ENCODE results near the gene DLL4.
"Not testable (repeated sequence)": the region's sequence is repeated elsewhere in the genome, so short reads cannot be mapped to it uniquely, and the experiment has no call there.

Gene DLL4

DNA sequence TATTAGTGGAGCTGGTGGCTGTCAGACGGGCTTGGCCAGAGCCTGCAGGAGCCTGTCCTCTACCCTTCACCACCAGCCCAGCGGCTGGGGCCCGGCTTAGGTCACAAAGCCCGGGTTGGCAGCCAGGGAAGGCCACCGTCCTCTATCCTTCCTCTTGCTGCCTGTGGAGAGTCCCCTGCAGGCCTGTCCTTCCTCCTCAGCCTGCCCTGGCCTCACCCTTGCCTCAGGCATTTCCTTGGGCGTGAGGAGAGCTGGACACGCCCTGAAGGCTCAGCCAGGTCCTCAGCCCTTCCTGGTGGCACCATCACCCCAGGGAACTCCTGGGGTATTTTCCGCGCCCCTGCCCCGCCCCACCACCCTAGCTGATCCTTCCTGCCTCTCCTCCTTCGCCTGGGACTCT is 31.8 kb downstream of the DLL4 start:
- DNase-seq, result no peak

- DNase-seq, result not testable (repeated sequence)
These were observed 32.6 kb downstream of the DLL4 start for GRCh38 chr15:40961740-40962139.

DNA sequence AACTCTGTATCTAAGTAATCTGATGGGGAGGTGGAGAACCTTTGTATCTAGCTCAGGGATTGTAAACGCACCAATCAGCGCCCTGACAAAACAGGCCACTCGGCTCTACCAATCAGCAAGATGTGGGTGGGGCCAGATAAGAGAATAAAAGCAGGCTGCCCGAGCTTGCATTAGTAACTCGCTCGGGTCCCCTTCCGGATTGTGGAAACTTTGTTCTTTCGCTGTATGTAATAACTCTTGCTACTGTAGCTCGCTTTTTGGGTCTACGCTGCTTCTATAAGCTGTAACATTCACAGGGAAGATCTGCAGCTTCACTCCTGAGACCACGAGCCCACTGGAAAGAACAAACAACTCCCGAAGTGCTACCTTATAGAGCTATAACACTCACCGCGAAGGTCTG is 33.2 kb downstream of the DLL4 start:
- not testable (repeated sequence) for DNase-seq

DNA sequence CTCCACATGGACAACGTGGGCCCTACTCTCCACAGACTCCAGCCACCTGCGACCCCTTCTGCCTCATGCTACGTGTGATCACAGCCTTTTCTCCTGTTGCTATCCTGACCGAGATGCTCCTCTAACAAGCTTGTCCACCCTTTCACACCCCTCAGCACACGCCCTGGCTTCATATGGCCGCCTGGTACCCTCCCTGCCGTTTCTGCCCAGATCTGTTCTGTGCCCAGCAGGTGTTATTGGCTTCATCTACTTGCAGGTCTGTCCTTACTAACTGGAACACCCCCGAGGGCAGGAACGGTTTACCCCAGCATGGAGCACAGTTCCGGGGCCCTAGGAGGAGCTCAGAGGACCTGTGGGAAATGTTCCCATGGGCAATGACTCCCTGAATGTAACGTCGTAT is 34.1 kb downstream of the DLL4 start:
- DNase-seq, result no peak

- no peak for DNase-seq
These were observed 34.9 kb downstream of the DLL4 start for GRCh38 chr15:40964006-40964405.

GRCh38 chr15:40964634-40965033 is 35.5 kb downstream of the DLL4 start:
- DNase-seq, result no peak

DNA sequence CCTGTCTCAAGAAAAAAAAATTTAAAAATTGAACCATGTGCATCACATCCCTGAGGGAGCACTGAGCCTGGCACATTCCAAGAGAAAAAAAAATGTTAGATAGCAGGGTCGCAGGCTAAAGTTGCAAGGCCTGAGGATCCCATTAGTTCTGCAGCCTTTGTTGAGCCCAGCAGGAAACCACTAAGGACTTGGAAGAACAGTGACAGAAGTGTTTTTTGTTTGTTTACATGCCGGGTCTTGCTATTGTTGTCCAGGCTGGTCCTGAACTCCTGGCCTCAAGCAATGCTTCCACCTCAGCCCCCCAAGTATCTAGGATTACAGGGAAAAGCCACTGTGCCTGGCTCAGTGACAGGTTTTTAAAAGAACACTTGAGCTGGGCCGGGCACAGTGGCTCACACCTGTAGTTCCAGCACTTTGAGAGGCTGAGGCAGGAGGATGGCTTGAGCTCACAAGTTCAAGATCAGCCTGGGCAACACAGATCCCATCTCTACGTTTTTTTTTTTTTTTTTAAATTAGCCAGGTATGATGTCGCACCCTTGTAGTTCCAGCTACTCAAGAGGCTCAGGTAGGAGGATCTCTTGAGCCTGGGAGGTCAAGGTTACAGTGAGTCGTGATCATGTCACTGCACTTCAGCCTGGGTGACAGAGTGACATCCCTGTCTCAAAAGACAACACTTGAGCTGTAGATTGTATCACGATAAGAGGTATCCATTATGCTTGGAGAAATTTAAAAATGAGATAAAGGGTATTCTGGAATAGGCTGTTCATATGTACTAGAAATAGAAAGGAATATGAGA is 39.3 kb downstream of the DLL4 start:
- DNase-seq, result no peak

GRCh38 chr15:40969363-40969762 is 40.2 kb downstream of the DLL4 start:
- no peak for DNase-seq

DNA sequence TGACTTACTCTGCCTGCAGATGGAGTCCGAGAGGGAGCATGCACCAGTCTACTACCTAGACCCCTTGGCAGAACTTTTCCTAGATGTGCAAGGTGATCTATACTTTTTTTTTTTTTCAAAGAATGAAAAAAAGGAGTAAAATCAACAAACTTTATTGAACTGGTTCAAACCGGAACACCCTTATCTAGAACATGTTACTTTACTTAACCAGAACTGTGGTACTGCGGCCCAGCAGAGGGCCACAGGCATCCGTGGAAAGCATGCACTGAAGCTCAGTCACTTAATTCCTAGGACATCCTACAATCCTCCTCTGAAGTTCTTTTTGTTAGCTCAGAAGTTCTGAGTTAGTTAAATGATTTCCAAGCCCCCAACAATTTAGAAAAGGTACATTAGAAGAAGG is 45.7 kb downstream of the DLL4 start:
- no peak for DNase-seq

- no peak for DNase-seq
These were observed 47.7 kb downstream of the DLL4 start for GRCh38 chr15:40976819-40977218.

DNA sequence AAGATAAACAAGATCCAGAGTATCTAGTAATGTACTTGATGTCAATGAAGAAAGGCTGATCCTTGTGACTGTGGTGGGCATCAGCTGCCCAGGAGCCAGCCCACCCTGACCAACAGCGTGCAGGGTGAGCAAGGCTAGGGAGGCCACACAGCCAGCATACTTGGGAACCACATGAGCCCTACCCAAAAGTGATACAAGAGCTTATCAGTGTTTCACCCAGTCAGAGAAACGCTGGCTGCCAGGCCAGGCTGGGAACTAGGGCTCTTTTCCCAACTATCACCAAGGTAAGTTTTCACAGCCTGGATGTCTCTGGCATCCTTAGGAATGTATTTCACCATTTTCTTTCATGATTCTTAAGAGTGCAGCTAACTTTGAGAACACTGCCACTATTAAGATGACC is 49.0 kb downstream of the DLL4 start:
- DNase-seq, result no peak

DNA sequence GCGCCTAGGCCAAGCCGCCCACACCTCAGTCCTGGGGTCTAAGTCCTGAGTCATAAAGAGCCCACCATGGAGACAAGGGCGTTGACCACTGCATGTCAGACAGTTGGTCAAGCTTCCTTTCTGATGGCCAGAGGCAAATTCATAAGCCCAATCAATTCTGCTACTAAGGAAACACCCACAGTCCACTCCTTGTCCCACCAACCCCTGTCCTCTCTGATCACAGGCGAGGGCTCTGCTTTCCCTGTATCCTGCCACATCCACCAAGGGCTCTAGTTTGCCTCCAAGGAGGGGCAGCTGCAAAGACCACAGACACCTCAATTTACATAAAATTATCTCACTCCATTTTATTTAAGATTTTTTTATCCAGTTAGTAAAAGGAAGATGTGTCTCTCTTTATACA is 49.4 kb downstream of the DLL4 start:
- DNase-seq, result no peak

DNA sequence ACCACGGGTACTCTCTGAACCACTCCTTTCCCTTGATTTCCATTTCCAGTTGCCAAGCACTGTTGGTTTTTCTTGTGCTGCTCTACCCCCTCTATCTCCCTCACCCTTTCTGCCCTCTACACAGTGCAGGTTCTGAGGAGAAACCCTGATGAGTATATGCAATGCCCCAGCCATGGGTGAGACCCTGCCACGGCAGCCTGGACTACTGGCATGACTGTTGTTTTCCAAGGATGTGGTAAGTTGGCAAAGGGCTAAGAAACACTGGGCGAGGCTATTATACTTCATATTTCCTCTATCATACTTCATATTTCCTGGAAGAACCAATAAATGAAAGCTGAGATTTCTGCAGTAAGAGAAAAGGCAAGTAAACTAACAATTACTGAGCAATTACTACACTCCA is 52.0 kb downstream of the DLL4 start:
- DNase-seq, result no peak

DNA sequence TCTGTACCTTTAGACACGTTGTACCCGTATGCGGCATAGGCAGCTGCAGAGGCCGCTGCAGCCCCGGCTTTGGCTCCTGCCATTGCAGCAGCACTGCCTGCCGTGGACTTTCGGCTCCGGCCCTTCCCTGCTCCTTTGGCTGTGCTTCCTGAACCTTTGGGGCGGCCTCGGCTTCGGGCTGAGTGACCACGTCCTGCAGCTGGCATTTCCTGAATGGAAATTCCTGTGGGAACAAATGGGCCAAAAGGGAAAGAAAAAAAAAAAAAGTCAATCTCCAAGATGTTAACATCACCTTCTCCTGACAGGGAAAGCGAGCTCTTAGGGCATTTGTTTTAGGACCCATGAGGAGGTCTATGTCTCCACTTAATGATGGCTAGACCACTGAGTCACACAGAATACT is 53.7 kb downstream of the DLL4 start:
- DNase-seq, result no peak

- no peak for DNase-seq
These were observed 55.3 kb downstream of the DLL4 start for GRCh38 chr15:40984406-40984805.

DNA sequence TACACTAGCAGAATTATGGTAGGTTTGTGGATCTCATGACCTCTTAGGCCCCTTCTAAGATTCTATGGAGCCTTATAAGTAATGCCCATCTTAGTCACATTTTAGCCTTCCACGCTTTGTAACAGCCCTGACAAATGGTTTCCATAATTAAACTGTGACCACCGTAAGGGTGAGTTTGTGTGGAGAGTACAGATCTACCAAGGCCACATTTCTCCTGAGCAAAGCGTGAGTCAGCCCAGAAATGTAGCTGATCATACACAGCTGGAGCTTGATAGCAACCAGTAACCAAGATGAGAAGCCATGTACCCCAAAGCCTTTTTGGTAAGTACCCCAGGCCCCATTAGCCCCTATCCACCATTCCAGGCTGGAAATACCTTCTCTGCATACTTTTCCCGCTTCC is 55.8 kb downstream of the DLL4 start:
- no peak for DNase-seq

GRCh38 chr15:40985541-40986330 is 56.6 kb downstream of the DLL4 start:
- DNase-seq, result no peak

- no peak for DNase-seq
These were observed 57.7 kb downstream of the DLL4 start for GRCh38 chr15:40986820-40987219.

DNA sequence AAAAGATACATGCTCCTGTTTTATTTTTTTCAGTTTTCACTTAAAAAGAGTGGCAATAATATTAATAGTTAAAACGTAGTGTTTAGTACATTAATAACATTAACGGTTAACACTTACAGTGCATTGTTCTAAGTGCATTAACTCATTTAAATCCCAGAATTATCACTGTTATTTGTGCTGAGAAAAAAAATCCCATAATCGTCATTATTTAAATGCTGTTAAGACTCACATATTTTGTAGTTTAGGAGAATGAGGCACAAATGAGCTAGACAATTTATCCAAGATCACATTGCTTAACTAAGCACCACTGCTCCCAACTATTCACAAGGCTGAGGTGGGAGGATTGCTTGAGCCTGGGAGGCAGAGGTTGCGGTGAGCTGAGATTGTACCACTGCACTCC is 59.0 kb downstream of the DLL4 start:
- no peak for DNase-seq
